GM12878 (cell line): Measurements from ENCODE around the gene GSK3A. TPM values are rescaled to one million over a fixed set of nuclear protein-coding genes. Genes with fewer than 3 reads are reported as not detected.

Source experiments
- ATF2 ChIP-seq: IDR thresholded peaks from 2 replicates; pipeline ENCODE4 v1.6.1; 2012; ENCODE audit warnings: low read length, inconsistent platforms
- CTCF ChIP-seq, 3 experiments: IDR thresholded peaks in 2 of 3; conservative IDR thresholded peaks in 1 of 3; 2 replicates each; pipeline ENCODE4 v1.5.1; 2011; ENCODE audit warnings: low read depth in 3 of 3, low read length in 3 of 3, mild to moderate bottlenecking in 3 of 3, control low read depth in 2 of 3, moderate library complexity in 2 of 3, inconsistent platforms in 1 of 3, mixed read lengths in 1 of 3; ENCODE audit not compliant: control insufficient read depth in 2 of 3, insufficient read depth in 1 of 3; ENCODE audit errors: extremely low read depth in 1 of 3
- MYB ChIP-seq: fragments of 150-350 bp; IDR thresholded peaks from 2 replicates; pipeline ENCODE4 v1.6.1; 2014; ENCODE audit warnings: mild to moderate bottlenecking, low read depth, low read length, borderline replicate concordance
- NR2C1 ChIP-seq: fragments of 450-650 bp; IDR thresholded peaks from 2 replicates; pipeline ENCODE4 v1.6.1; 2017; ENCODE audit warnings: antibody characterized with exemption, mild to moderate bottlenecking, moderate library complexity
- RAD21 ChIP-seq: IDR thresholded peaks from 2 replicates; pipeline ENCODE4 v1.6.1; 2011; ENCODE audit warnings: mild to moderate bottlenecking, low read depth, low read length, moderate library complexity; ENCODE audit not compliant: insufficient read depth
- SMARCA5 ChIP-seq: fragments of 450-650 bp; IDR thresholded peaks from 2 replicates; pipeline ENCODE4 v1.6.1; 2017; ENCODE audit warnings: mild to moderate bottlenecking
- polyA plus RNA-seq, 11 experiments: library from polyadenylated mRNA; depleted of rRNA in 4 of 11; unstranded in 6 of 11; stranded (reverse) in 5 of 11; fragments of >200 nt; fragmentation: Nextera tagmentation in 4 of 11; fragmentation: Illumina TruSeq in 1 of 11; extraction: Ambion mirVana in 4 of 11; extraction: Trizol in 1 of 11; gene quantifications; 1 replicate in 1 of 11; 2 replicates in 10 of 11; pipeline versions ENCODE4 v1.2.1 to v1.2.3, GENCODE V29; 2011 to 2016; ENCODE audit warnings: inconsistent platforms in 2 of 11, missing spikeins in 2 of 11, low read depth in 1 of 11
- total RNA-seq, 4 experiments: library from RNA; depleted of rRNA in 3 of 4; stranded (reverse); fragments of >200 nt in 3 of 4; fragmentation: Illumina TruSeq in 1 of 4; extraction: Trizol in 1 of 4; gene quantifications; 2 replicates each; pipeline versions ENCODE4 v1.2.1 to v1.2.3, GENCODE V29; 2013 to 2021

The GSK3A gene
- total and polyA plus RNA-seq, 10 of the 15 experiments (the other 5 are each of a cell fraction or from before 2014, with no cell fraction given) = 1.00 to 47.9 (median 15.2) TPM

- TF ChIP-seq CTCF (IDR thresholded peaks at IDR 0.05 in 2 of 3, conservative IDR thresholded peaks at IDR 0.05 in 1 of 3; ENCODE audit: control insufficient read depth in 2 of 3, extremely low read depth in 1 of 3, insufficient read depth in 1 of 3, low read depth in 3 of 3, low read length in 3 of 3) = peak; percentile 55 to 67 (median 61)
- no peak for TF ChIP-seq NR2C1
- TF ChIP-seq ATF2 = no peak
- TF ChIP-seq SMARCA5 = no peak; the same call in 1 of the 2 replicates
- no peak for TF ChIP-seq MYB
- peak; percentile 40 for TF ChIP-seq RAD21
Measured at GRCh38 chr19:42199440-42200115, 42.8 kb downstream of the GSK3A start (continued).
